GM18517 (cell line): ENCODE data around the gene KCNQ1.

Experiments used
- ATAC-seq: cut with Tn5 transposase; IDR thresholded peaks from one replicate; pipeline ENCODE4 v1.9.1; 2021; ENCODE audit warnings: mild to moderate bottlenecking, moderate library complexity; ENCODE audit not compliant: unreplicated experiment

Gene KCNQ1

DNA sequence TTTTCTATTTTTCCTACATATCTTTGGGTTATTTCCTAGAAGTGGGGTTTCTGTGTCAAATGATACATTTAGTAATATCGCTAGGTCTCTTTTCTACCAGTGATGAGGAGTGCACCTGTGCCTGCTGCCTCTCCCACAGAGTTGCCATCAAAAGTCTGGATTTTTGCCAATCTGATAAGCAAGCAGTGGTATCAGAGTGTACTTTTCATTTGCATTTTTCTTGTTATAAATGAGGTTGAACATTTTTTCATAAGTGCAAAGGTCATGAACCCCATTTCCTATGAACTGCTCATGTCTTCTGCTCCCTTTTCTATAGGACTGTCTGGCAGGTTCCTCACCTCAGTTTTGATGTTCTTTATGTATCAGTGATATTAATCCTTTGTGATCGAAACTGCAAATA lies 2.2 kb upstream of the KCNQ1 start:
- ATAC-seq: no peak

DNA sequence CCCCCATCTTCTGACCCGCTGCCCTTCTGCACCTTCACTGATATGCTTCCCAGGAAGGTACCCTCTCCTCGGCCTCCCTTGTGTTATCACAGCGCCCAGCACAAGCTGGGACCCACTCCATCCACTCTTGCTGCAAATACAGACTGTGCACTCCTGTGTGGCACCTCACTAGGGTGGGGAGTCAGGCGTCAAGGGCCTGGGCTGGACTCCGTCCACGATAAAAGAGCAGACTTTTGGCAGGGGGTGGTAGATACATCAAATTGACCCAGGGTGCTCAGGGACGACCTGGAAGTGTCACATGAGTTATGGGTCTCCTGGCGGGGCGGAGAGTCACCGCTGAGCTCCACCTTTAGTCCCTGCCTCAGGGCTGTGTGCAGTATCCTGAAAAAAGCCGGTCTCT lies 1.4 kb upstream of the KCNQ1 start:
- no peak for ATAC-seq

DNA sequence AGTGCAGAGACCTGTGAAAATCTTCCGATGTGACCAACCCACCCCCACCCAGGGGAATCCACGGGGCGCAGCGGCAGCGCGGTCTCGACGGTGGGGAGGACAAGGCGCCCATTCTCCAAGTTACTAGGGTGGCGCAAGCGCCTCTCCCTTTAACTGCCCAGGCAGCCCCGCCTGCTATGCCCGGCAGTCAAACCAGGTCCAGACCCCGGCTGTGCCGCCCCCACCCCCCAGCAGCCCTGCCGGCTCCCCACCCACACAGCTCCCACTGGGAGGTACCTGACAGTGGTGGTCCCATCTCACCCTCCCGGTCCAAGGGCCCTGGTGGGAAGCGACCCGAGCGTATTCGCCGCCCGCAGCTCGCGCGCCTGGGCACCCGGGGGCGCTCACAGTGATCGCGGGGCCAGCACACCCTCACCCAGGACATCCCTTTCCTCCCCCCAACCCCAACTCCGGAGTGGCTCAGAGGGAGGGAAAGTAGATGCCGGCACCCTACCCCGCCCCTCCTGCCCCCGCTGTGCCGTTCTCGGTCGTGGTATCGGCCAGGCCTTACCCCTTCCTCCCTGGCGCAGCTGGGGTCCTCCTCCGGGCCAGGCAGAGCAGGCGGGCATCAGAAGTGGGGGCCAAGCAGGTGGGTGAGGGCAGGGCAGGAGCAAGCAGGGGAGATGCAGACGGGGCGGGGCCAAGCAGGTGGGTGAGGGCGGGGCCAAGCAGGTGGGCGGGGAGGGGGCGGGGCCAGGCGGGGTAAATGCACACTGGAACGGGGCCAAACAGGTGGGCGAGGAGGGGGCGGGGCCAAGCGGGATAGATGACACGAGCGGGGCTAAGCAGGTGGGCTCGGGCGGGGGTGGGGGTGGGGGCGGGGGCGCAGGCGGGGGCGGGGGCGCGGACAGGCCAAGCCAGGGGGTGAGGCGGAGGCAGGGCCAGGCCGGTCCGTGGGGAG lies 657 bp upstream of the KCNQ1 start, which contains the start of gene TRPM5:
Gene TRPM5, minus strand, starts transcription at position 634 of the 940 bp plus-strand sequence. CDS start 21,478 bp downstream, outside the sequence.
- ATAC-seq: no peak

DNA sequence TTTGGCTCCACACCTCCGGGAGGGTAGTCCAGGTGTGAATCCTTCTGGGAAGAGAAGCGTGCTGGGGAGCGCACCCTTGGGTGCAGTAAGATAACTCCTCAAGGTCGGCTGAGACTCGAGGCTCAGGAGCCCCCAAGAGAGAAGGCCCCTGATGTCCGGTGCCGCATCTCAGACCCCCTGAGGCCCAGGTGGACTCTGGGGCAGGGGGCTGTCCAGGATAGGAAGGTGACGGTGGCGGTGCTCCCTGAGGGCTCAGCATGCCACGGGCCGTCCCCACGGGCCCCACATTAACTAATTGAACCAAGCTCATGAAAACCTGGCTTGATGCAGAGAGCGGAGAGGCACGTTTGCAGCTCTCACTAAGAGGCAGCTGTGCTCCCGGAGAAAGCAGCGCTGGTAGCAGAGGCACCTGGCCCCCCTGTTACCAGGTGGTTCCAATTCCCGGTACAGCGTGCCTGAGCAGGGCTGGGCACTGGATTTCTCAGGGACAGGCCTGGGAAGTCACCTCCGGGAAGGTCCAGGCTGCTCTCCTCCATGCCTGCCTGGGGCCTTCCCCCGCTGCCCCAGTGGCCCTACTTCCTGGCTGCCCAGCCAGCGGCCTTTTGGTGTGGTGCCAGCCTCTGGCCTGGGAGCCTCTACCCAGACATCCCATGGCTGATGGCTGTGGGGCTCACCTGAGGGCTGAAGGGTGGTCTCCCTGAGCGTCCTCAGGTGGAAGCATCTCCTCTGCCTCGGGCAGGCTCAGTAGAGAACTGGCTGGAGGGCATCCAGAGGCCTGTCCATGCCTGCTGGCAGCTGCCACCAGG lies 1.1 kb downstream of the KCNQ1 start:
- no peak for ATAC-seq

DNA sequence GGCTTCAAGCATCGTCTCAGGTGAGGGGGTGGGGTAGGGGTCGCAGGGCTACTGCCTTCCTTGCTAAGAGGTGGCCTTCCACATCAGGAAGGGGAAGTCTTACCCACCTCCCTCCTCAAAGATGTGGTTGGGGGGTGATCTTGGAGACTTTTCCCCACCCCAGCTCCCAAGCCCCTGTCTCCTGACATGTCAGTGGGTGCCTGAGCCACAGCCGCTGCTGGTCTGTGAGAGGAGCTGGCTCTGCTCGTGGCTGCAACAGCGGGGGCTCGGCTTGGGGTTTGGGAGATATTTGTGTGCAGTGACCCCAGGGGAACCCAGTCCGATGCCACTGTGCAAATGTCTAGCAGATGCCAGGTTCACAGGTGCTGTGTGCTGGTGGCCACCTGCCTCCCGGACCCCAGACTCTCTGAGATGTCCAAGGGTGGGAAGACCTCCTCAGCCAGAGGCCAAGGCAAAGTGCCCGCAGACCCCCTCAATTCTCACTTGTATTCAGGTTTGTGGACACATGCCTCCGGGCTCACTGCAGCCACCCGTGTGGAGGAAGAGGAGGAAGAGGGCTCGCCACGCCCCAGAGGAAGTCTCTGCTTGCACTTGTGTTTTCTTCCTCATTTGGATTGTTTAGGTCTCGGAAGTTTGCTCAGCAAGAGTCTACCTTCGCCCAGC lies 1.9 kb downstream of the KCNQ1 start:
- no peak for ATAC-seq

DNA sequence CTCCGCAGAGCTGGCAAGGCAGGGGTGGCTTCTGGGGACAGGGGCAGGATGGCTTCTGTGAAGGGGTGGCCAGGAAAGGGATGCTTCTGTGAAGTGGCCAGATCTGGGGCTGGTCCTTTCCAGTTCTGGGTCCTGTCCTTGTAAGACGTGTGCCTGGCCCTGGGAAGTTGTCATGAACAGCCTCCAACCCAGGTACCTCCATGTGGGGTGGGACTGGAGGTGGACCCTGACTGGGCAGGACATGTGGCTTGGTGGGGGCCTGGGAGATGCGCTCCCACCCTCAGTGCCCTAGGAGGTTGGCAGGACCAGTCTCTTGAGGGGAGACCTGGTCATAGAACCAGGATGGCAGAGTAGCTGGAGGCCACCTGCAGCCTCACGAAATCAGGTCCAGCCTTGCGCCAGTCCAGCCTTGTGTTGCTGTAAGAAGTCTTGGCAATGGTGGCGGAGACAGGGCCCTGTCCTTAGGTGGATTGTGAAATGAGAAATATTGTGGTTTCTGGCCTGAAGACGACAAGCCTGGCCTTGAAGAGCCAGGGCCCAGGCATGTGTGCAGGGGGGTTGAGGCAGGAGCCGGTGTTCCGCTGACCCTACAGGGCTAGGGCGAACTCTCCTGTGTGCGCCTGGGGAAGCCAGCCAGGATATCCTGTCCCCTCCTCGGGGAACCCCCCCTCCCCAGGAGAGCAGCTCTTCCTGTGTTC lies 2.6 kb downstream of the KCNQ1 start:
- ATAC-seq: no peak

DNA sequence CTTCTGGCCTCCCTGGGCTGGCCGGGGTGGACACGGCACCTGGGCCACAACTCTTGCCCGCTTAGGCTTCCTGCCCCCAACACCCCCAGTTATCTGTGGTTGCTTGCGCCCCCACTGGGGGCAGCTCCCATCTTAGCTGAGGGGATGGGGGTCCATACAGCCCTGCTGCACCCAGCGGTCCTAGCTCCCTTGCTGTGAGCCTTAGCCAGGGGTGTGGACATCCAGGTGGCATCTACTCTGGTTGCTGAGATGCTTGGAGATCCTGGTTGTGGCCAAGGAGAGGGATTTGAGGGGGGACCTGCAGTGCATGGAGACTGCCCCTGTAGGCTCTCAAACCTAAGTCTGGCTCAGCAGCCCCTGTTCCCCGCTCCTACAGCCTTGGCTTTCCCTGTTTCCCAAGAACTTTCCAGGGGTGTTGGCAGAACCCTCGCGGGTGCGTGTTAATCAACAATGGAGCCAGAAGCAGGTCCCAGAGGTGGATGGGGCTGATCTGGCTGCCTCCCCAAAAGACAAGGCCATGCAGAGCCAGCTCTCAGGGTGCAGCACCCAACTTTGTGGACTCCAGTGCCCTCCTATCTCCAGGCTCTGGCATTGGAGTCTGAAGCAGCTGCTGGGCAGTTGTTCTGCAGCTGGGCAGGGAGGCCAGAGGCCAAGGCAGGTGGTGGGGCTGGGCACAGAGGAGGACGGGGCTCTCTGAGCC lies 3.3 kb downstream of the KCNQ1 start:
- ATAC-seq: no peak

DNA sequence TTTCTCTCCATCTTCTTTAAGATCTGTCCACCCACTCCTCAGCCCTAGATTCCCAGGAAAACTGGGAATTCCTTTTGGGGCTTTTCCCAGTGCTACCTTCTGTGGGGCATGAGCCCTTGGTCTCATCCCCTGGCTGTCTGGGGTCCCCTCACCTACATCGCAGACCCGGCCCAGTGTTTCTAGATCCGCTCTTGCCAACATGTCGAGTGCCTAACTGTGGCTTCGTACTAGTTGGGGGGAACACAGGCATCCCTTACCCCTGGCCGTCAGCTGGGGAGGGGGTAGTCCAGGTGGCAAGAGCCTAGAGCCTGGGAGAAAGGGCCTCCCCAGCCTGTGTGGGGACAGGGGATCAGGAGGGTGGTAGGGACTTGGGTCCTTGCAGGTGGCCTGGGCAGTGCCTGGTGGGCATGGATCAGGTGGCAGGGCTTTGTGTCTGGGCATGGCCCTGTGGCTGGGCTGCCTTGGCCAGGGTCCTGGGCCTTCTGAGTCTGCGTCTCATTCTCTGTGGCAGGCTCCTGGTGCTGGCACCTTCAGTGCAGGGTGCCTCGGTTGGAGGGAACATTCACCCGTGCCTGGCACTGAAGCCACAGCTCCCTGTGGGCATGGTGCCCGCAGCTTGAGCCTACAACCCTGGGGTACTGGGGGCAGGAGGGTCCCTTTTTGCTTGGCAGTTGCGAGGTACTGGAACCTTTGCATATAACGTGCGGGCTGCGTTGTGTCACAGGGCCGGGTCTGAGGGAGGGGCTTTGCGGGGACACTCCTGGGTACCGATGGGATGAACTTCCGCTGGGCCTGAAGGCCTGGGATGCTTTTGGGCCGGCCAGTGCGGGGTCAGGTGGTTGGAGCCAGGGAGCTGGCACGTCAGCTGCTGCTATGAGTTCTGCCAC lies 4.1 kb downstream of the KCNQ1 start:
- ATAC-seq: no peak

DNA sequence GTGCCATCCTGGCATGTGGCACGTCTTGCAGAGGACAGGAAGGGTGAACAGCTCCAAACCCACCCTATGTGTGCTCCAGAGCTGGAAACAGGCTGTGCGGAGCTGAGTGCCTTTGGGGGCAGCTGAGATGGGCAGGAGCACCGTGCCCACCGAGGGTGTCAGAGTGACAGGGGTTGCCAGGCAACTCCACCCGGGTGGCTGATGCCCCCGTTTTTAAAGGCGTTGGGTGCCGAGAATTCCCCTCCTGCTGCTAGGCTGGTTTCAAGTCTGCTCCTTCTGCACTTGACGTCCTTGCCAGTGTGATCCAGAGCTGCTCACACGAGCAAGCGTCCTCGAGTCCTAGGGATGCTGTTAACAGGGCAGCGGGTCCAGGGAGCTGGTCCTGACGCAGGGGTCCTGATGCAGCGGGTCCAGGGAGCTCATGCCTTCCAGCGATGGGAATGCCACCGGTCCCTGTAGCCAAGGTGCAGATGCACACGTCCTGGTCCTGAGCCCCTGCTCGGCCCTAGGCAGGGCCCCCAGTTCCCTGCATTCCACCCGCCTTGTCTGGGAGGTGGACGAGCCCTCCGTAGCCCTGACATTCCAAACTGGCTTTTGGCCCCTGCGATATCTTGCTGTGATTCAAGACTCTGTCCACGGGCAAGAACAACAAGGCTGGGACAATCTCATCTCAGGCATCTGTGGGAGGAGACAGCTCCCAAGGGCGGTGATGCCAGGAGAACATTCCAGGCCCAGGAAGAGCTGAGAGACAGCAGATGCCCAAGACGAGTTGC lies 4.9 kb downstream of the KCNQ1 start:
- ATAC-seq: no peak

DNA sequence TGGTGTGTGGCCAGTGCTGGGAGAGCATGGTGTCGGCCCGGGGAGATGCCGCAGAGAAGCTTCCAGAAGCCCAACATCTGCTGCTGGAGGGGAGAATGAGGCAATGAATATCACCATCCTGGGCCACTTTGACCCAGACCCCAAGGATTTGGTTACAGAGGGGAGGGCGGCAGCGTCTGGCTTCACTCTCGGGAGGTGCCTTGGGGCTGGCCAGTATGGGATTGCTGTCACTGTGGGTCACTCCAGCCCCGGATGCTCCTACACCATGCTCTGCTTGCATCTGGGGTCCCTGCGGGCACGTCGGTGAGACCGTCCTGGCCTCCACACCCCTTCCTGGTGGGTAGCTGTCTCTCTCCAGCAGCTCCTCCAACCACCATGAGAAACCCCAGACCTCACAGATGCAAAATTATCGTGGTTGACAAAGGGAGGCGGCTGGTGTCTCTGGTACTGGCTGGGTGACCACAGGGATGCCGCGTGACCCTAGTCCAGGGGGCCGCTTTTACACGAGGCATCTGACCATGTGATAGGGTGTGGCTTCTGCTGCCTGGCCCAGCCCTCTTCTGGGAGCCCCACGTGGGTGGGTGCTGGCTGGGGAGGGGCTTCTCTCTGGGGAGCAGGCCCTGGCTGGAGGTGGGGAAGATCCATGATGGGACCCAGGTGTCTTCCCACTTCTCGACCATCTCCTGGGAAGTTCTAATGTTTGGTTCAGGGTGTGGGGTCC lies 5.7 kb downstream of the KCNQ1 start:
- ATAC-seq: no peak

DNA sequence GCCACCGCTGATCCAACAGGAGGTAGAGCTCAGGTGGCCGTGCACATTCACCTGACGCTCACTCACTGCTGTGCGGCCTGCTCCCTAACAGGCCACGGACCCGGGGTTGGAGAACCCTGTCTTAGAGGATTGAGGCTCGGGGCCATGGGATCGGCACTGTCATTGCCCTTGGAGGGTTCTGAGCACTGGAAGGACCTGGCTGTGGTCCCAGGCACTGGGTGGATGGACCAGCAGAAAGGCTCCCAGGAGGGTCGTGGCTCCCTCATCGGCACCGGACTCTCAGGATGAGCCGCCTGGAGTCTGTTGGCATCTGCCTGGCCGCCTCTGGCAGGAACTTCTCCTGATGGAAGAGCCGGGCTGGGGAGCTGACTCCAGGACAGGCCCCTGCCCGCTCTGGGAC lies 6.5 kb downstream of the KCNQ1 start:
- no peak for ATAC-seq

DNA sequence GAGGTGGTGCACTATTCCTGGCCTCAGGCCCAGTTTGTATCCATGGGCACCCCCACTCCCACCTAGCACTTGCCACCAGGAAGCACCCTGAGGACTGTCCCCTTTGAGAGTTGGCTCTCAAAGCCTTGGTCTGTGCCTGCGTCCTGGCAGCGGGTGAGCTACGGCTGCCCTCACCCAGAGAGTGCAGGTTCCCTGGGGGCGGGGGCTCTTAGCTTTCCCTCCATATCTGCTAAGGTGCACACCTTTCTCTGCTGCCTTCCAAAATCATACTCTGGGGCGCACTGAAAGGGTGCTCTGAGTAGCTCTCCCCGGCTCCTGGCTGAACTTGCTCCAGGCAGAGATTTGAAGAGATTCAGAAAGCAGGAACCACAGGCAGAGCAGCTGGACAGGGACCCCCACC lies 7.1 kb downstream of the KCNQ1 start:
- no peak for ATAC-seq

DNA sequence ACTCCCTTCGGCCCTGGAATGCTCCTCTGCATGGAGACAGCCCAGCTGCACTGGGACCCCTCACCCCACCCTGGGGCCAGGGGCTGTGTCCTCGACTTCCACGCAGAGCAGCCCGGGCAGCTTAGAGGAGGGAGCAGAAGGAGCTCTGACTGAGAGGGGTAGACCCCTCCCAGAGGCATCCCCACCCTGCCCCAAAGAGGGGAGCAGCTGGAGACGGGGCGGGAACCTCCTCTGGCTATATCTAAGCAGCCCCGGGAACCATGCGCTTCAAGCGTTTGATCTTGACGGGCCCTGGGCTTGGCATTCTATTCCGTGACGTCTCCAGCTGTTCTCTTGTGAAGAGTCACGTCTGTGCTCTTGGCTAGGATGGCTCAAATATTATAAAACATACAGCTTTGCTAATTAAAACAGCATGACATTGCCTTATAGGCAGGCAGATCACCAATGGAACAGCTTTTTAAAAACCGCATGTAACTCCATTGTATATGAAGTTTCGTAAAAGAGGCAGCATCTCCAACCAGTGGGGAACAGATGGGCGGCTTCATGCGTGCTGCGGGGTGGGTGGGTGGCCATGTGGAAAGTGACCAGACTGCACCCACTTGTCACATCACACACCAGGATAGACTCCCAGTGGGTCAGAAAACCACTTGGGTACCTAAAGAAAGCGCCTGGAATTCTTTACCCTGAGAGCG lies 7.7 kb downstream of the KCNQ1 start:
- ATAC-seq: no peak

DNA sequence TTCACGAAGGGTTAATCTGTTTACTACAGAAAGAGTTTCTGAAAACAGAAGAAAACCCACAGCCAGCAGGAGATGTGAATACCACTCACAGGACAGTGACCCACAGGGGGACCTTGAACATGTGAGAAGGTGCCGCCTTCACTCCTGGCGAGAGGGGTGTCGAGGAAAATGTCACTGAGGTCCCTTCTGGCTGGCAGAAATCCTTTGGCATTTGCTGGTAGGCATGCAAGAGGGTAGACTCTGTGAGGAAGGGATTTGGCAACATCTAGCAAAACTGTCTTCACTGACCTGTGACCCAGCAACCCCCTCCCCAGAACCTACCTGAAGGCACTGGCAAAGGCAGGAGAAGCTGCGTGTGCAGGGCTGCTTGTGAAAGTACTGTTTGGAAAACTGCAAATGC lies 8.6 kb downstream of the KCNQ1 start:
- ATAC-seq: no peak

DNA sequence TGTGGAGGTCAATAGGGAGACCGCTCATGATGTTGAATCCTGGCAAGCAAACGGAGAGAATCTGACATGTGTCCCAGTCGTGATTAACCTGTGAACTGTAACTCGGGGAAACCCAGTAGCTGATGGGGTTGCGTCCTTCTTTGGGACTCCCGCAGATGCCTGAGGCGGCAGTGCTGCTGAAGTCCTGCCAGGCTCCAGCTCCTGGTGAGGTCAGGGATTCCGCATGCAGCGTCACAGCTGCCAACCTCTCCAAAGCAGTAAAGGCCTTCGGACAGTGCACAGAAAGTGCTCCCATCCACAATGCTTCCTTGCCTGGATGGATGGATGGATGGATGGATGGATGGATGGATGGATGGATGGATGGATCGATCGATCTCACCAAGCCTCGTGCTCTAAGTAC lies 13.5 kb downstream of the KCNQ1 start:
- ATAC-seq: no peak

DNA sequence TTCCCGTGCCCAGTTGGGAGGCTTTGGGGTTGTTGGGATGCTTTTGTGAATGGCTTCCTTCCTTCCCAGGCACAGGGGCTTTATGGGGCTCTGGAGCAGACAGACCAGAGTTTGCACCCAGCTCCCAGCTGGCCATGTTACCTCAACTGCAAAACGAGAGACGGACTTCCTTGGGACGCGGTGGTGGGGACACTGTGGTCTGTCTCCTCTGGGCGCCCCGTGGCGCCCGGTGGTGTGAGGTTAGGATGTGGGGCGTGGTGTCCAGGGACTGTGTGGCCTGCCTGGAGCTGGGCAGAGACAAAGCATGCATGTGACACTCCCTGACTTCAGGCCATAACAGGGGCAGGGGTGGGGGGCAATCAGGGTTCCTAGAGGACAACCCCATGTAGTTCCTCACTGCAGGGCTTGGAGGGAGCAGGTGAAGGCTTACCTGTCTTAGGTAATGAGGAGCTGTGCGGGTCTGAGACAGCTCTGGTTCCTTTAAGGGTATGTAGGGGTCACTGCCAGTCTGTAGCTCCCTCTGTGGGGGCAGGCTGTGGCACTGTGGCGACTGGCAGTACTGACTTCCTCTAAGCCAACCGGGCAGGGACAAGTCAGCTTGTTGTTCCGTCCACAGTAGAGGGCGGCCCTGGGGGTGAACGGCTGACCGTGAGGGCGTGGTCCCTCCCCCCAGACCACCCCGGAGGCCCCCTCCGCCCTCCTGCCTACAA lies 14.4 kb downstream of the KCNQ1 start:
- ATAC-seq: no peak
